Ovary (tissue), 3 donors: Measurements from ENCODE around the gene UEVLD.

ENCODE experiments used
- CTCF ChIP-seq, 3 donors: fragments of 450-650 bp in 2 of 3; fragments of 200-600 bp in 1 of 3; IDR thresholded peaks; one replicate each; pipeline versions ENCODE4 v1.5.1 to v1.8.0; 2016 to 2022; ENCODE audit warnings: antibody characterized with exemption in 3 of 3, mild to moderate bottlenecking in 1 of 3
- EP300 ChIP-seq: sonication (generic); formaldehyde crosslinking; IDR thresholded peaks from one replicate; pipeline ENCODE4 v1.6.1; 2017; ENCODE audit warnings: antibody characterized with exemption
- donor health status: DM: no; HTN: no; CAD: no.

GRCh38 chr11:18599739-18600230, 11.3 kb upstream of the UEVLD start, which contains the start of gene MISFA:
- TF ChIP-seq CTCF (IDR thresholded peaks at IDR 0.05) (no peak), EP300 (no peak)
